Measurements from ENCODE around the gene ARFIP1. TPM values are rescaled to one million over a fixed set of nuclear protein-coding genes. Genes with fewer than 3 reads are reported as not detected.

Gene ARFIP1
- total and polyA plus RNA-seq, 2 donors (not counting 1 experiment from before 2014, with no cell fraction given): 11.1 to 23.5 TPM

GRCh38 chr4:152935631-152936445, 156.1 kb downstream of the ARFIP1 start, which contains the start of gene FHDC1:
FHDC1 (plus strand) TSS chr4:152936323; CDS start chr4:152943058, 6,735 bp downstream.
- H3K27ac ChIP-seq (ENCODE audit: low read length in 2 of 2): no peak within 1 kb of the TSS
- Mint-ChIP-seq H3K27ac (no peak within 1 kb of the TSS), H3K4me1 (peaks cover 27% of the 10 kb centered on the region), H3K27me3 (peaks cover 50% of the 10 kb centered on the region), H3K4me3 (peak within 1 kb of the TSS; percentile 84), H3K9me3 (ENCODE audit: insufficient read depth) (no peaks in the 10 kb centered on the region)
- ATAC-seq (ENCODE audit: low read depth) (peak; percentile 42), DNase-seq (peak; percentile 64)
- peak within 1 kb of the TSS; percentile 65 for H3K9ac ChIP-seq (ENCODE audit: low read length)
- no peaks in the 10 kb centered on the region for H4K20me1 ChIP-seq (ENCODE audit: control insufficient read depth, insufficient read depth, low read length, poor library complexity, severe bottlenecking)
- H2AFZ ChIP-seq (ENCODE audit: insufficient read depth, low read depth, low read length, poor library complexity, severe bottlenecking): peak within 1 kb of the TSS; percentile 74
- H3K4me2 ChIP-seq (replicated peaks; ENCODE audit: low read depth, low read length, poor library complexity, severe bottlenecking): peak within 1 kb of the TSS; percentile 90
- H3K27me3 ChIP-seq (replicated peaks in 1 of 4; ENCODE audit: control extremely low read depth in 1 of 4, control insufficient read depth in 3 of 4, insufficient read depth in 4 of 4, low read length in 3 of 4): peaks cover 0 to 56% (median 27%) of the 10 kb centered on the region in 4 experiments
- WGBS (ENCODE audit: insufficient coverage): under 1% methylated on average over 75 of the region's 75 CpGs
- intact Hi-C loops (cut with micrococcal nuclease): loop anchor here (2.0 kb wide), 1 partner anchor 193 kb away; no protein-coding TSS in a partner anchor
- H3K4me3 ChIP-seq (ENCODE audit: control extremely low read depth in 1 of 5, extremely low read depth in 1 of 5, insufficient read depth in 1 of 5, low read depth in 2 of 5, low read length in 4 of 5): peak within 1 kb of the TSS; percentile 51 to 81 (median 60)
- CTCF ChIA-PET: interaction anchor here (0.9 to 2.7 kb wide), 4 partner anchors 74 to 708 kb away, joined by 3 to 8 read pairs (median 6); no protein-coding TSS in a partner anchor
- POLR2A ChIA-PET: no interaction called here
- no peaks in the 10 kb centered on the region for H3K79me2 ChIP-seq (ENCODE audit: control insufficient read depth, insufficient read depth, low read length)
- peaks cover 0 to 2% (median 0%) of the 10 kb centered on the region in 3 donors for H3K9me3 ChIP-seq (ENCODE audit: control extremely low read depth in 1 of 3, control insufficient read depth in 2 of 3, insufficient read depth in 1 of 3, low read length in 2 of 3)
- TF ChIP-seq EZH2 (IDR thresholded peaks at IDR 0.05; ENCODE audit: borderline replicate concordance, insufficient read depth, low read depth, low read length, poor library complexity, severe bottlenecking) (no peak), CTCF (IDR thresholded peaks at IDR 0.05) (no peak)
- H3K36me3 ChIP-seq (replicated peaks in 1 of 2; ENCODE audit: control extremely low read depth in 1 of 2, control insufficient read depth in 1 of 2, extremely low read depth in 1 of 2, insufficient read depth in 2 of 2, low read length in 1 of 2): no peaks in the 10 kb centered on the region
- peaks cover 23 to 25% of the 10 kb centered on the region in 2 donors for H3K4me1 ChIP-seq (ENCODE audit: control insufficient read depth in 2 of 2, insufficient read depth in 2 of 2, low read length in 2 of 2)
